Dendritic cell treated with granulocyte-macrophage colony-stimulating factor and Interleukin-4, amounts not matched to agents 40 ng/mL and 50 ng/mL, for 4 days (primary cell): ENCODE measurements around the gene DTL.

Experiments
- H3K27ac Mint-ChIP-seq: one replicate; pipeline ENCODE4 v1.8.0; 2022; ENCODE audit warnings: mild to moderate bottlenecking, mixed read lengths
- H3K27me3 Mint-ChIP-seq: one replicate; pipeline ENCODE4 v1.8.0; 2022; ENCODE audit warnings: mild to moderate bottlenecking, mixed read lengths
- H3K36me3 Mint-ChIP-seq: one replicate; pipeline ENCODE4 v1.8.0; 2022; ENCODE audit warnings: low read depth, mixed read lengths
- H3K4me1 Mint-ChIP-seq: one replicate; pipeline ENCODE4 v1.8.0; 2022; ENCODE audit warnings: low read depth, mixed read lengths
- H3K4me3 Mint-ChIP-seq: one replicate; pipeline ENCODE4 v1.8.0; 2022; ENCODE audit warnings: mild to moderate bottlenecking, moderate library complexity, mixed read lengths
- H3K9me3 Mint-ChIP-seq: one replicate; pipeline ENCODE4 v1.8.0; 2022; ENCODE audit warnings: mixed read lengths
- intact Hi-C: fragments of 100-400 bp; cut with micrococcal nuclease; formaldehyde crosslinking; loops from one replicate; pipeline ENCODE4 v1.15.0; 2022

The DTL gene

DNA sequence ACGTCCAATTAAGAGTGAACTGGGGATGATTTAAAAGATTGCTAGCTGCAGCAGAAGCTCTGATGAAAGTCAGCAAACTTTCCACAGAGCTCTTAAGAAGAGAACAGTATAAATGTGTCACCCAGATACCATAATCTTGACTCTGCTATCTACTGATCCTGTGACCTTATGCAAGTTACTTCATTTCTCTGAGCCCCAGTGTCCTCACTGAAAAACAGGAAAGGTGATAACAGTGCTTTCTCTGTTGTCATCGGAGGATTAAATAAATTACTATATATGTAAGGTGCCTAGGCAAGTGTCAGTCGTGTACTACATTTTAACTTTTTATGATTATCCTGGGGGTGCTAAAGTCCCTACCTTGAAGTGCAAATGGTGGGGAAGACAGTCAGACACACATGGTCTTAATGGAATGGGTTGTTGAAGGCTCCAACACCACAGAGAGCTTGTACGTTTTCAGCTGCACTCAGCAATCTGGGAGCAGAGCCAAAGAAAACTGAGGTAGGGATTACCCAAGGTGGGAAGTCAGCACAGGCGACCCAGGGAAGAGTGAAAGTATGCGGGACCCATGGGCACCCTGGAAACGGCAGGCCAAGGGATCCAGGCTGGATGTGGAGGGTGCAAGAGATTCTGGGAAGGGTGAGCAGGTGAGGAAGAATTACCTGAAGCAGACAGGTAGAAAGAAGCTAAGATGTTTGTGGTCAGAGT, 82.8 kb downstream of the DTL start:
- H3K36me3 Mint-ChIP-seq: no peaks in the 10 kb centered on the region
- no peaks in the 10 kb centered on the region for H3K27me3 Mint-ChIP-seq
- no peak overlapping the region for H3K4me3 Mint-ChIP-seq
- H3K9me3 Mint-ChIP-seq: no peaks in the 10 kb centered on the region
- H3K4me1 Mint-ChIP-seq: no peaks in the 10 kb centered on the region
- no peak overlapping the region for H3K27ac Mint-ChIP-seq
- intact Hi-C loops: no loop called here

DNA sequence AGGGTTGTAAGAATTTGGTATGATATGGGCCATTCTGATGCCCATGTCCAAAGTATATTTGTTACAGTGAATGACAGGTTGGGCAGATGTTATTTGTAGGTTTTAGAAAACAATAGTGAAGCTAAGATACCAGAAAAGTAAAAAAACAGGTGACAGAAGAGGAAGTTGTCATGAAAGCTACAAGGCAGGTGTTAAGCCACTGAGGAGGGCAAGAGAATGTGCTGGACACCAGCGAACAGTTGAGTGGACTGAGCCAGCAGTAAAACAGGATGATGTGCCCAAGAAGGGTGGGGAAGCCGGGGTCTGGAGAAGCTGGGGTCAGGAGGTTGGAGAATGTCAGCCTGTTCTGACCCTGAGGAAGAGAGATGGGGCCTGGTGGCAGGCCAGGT, 83.3 kb downstream of the DTL start:
- H3K4me1 Mint-ChIP-seq: no peaks in the 10 kb centered on the region
- no peak overlapping the region for H3K4me3 Mint-ChIP-seq
- H3K9me3 Mint-ChIP-seq: no peaks in the 10 kb centered on the region
- no peaks in the 10 kb centered on the region for H3K36me3 Mint-ChIP-seq
- H3K27ac Mint-ChIP-seq: no peak overlapping the region
- no peaks in the 10 kb centered on the region for H3K27me3 Mint-ChIP-seq
- intact Hi-C loops: no loop called here

- Mint-ChIP-seq H3K27me3 (no peaks in the 10 kb centered on the region), H3K4me1 (no peaks in the 10 kb centered on the region), H3K27ac (no peak overlapping the region), H3K36me3 (no peaks in the 10 kb centered on the region), H3K4me3 (no peak overlapping the region), H3K9me3 (no peaks in the 10 kb centered on the region)
- intact Hi-C loops: no loop called here
These were observed 83.9 kb downstream of the DTL start for GRCh38 chr1:212119397-212119837.

DNA sequence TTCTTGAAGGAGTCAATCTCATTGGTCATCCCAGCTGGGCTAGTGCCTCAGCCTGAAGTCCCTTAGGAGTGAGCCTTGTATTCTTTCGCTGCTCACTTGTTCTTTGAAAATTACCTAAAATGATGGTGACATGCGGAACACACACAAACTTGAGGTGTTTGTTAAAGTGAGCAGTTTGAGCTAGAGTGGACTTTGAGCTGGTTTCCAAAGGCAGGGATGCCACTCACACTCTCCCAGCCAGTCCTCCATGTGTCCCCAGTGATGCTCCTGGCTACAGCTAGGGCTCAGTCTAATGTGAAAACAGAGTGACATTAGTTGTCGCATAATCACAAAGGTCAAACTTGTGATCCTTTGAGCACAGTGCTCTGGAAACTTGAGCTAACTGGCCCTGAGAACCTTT, 84.3 kb downstream of the DTL start:
- intact Hi-C loops: no loop called here
- Mint-ChIP-seq H3K27ac (no peak overlapping the region), H3K27me3 (no peaks in the 10 kb centered on the region), H3K4me3 (no peak overlapping the region), H3K9me3 (no peaks in the 10 kb centered on the region), H3K36me3 (no peaks in the 10 kb centered on the region), H3K4me1 (peaks cover 4% of the 10 kb centered on the region)

DNA sequence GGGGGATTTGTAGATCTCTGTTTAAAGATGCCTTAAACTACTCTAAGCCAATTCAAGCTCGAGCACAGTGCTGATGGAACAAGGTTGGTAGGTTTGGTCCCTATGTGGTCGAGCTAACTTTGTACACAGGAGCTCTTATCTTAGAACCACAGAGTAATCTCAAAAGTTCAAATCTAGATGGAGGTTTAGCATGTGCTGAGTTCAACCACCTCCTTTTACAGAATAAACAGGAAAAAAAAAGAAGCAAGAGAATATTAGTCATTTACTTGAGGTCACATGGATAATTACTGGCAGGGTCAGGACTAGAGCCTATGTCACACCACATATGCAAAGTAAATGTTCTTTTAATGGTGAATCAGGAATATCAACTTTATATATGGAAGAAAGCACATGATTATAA, 86.2 kb downstream of the DTL start:
- H3K36me3 Mint-ChIP-seq: no peaks in the 10 kb centered on the region
- peaks cover 13% of the 10 kb centered on the region for H3K4me1 Mint-ChIP-seq
- H3K4me3 Mint-ChIP-seq: no peak overlapping the region
- no peaks in the 10 kb centered on the region for H3K9me3 Mint-ChIP-seq
- no peaks in the 10 kb centered on the region for H3K27me3 Mint-ChIP-seq
- intact Hi-C loops: no loop called here
- no peak overlapping the region for H3K27ac Mint-ChIP-seq

- H3K27me3 Mint-ChIP-seq: no peaks in the 10 kb centered on the region
- H3K27ac Mint-ChIP-seq: no peak overlapping the region
- H3K36me3 Mint-ChIP-seq: no peaks in the 10 kb centered on the region
- intact Hi-C loops: no loop called here
- no peaks in the 10 kb centered on the region for H3K9me3 Mint-ChIP-seq
- no peak overlapping the region for H3K4me3 Mint-ChIP-seq
- peaks cover 28% of the 10 kb centered on the region for H3K4me1 Mint-ChIP-seq
These were observed 89.4 kb downstream of the DTL start for GRCh38 chr1:212124690-212125582.

- intact Hi-C loops: no loop called here
These were observed 90.1 kb downstream of the DTL start for GRCh38 chr1:212125654-212126053.

GRCh38 chr1:212127221-212127620, 91.7 kb downstream of the DTL start:
- Mint-ChIP-seq H3K9me3 (no peaks in the 10 kb centered on the region), H3K4me3 (no peak overlapping the region), H3K27me3 (no peaks in the 10 kb centered on the region), H3K27ac (no peak overlapping the region), H3K36me3 (no peaks in the 10 kb centered on the region), H3K4me1 (peaks cover 28% of the 10 kb centered on the region)
- intact Hi-C loops: no loop called here

More at GRCh38 chr1:212125654-212126053, 90.1 kb downstream of the DTL start:
- Mint-ChIP-seq H3K4me3 (no peak overlapping the region), H3K27me3 (no peaks in the 10 kb centered on the region), H3K27ac (no peak overlapping the region), H3K4me1 (peaks cover 28% of the 10 kb centered on the region), H3K9me3 (no peaks in the 10 kb centered on the region), H3K36me3 (no peaks in the 10 kb centered on the region)

- H3K27me3 Mint-ChIP-seq: no peaks in the 10 kb centered on the region
- intact Hi-C loops: no loop called here
- H3K27ac Mint-ChIP-seq: no peak overlapping the region
- no peaks in the 10 kb centered on the region for H3K9me3 Mint-ChIP-seq
- H3K4me1 Mint-ChIP-seq: peaks cover 25% of the 10 kb centered on the region
- no peak overlapping the region for H3K4me3 Mint-ChIP-seq
- H3K36me3 Mint-ChIP-seq: no peaks in the 10 kb centered on the region
These were observed 94.2 kb downstream of the DTL start for GRCh38 chr1:212129781-212130180.

DNA sequence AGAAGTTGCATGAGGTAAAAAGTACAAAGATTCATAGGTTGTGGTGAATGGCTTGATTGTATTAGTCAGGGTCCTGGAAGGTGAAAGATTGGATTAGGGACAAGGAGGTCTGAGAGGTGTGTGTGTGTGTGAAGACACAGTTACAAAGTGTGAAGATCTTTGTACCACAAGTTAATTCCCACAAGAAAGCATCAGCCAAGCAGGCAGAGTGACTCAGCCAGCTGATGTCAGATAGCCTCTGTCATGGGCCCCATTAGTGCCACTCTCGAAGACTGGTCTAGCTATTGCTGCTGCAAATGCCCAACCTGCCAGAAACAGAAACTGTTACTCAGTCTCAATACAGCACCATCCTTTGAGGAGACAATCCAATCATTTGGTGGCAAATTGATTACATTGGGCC, 96.5 kb downstream of the DTL start:
- Mint-ChIP-seq H3K9me3 (no peaks in the 10 kb centered on the region), H3K4me1 (peaks cover 13% of the 10 kb centered on the region), H3K36me3 (no peaks in the 10 kb centered on the region), H3K27ac (no peak overlapping the region), H3K4me3 (no peak overlapping the region), H3K27me3 (no peaks in the 10 kb centered on the region)
- intact Hi-C loops: no loop called here

GRCh38 chr1:212133319-212133718, 97.8 kb downstream of the DTL start:
- H3K27me3 Mint-ChIP-seq: no peaks in the 10 kb centered on the region
- no peak overlapping the region for H3K27ac Mint-ChIP-seq
- no peaks in the 10 kb centered on the region for H3K36me3 Mint-ChIP-seq
- H3K4me1 Mint-ChIP-seq: peaks cover 11% of the 10 kb centered on the region
- intact Hi-C loops: no loop called here
- no peaks in the 10 kb centered on the region for H3K9me3 Mint-ChIP-seq
- no peak overlapping the region for H3K4me3 Mint-ChIP-seq

GRCh38 chr1:212135166-212135565, 99.6 kb downstream of the DTL start:
- H3K27me3 Mint-ChIP-seq: no peaks in the 10 kb centered on the region
- no peak overlapping the region for H3K4me3 Mint-ChIP-seq
- H3K27ac Mint-ChIP-seq: no peak overlapping the region
- H3K36me3 Mint-ChIP-seq: no peaks in the 10 kb centered on the region
- H3K9me3 Mint-ChIP-seq: no peaks in the 10 kb centered on the region
- peaks cover 6% of the 10 kb centered on the region for H3K4me1 Mint-ChIP-seq
- intact Hi-C loops: no loop called here

DNA sequence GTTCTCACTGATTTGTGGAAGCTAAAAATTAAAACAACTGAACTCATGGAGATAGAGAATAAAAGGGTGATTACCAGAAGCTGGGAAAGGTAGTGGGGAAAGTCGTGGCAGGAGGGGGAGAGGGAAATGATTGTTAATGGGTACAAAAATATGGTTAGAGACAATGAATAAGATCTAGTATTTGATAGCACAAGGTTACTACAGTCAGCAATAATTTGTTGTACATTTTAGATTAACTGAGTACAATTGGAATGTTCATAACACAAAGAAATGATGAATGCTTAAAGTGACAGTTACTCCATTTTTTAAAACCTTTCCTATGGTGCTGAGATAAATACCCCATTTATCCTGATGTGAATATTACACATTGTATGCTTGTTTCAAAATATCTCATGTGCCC, 102.3 kb downstream of the DTL start:
- peaks cover 6% of the 10 kb centered on the region for H3K4me1 Mint-ChIP-seq
- H3K27me3 Mint-ChIP-seq: no peaks in the 10 kb centered on the region

DNA sequence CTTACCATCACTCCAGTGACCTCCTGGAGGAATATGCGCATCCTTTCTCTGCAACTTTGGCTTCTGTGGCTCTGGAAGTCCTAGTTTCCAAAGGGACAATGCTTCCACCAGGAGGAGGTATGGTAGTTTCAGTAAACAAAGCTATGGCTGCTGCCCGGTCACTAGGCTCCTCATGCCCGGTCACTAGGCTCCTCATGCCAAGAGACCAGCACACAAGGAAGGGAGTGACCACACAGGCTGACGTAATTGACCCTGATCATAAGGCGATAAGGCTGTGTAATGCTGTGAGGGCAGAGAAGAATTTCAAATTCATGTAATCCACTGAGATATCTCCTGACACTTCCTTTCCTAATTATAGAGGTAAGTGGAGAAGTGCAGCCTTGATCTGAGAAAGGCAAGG, 102.9 kb downstream of the DTL start:
- peaks cover 6% of the 10 kb centered on the region for H3K4me1 Mint-ChIP-seq
- H3K27ac Mint-ChIP-seq: no peak overlapping the region
- intact Hi-C loops: no loop called here
- no peak overlapping the region for H3K4me3 Mint-ChIP-seq
- H3K36me3 Mint-ChIP-seq: no peaks in the 10 kb centered on the region
- no peaks in the 10 kb centered on the region for H3K27me3 Mint-ChIP-seq
- H3K9me3 Mint-ChIP-seq: peaks cover 7% of the 10 kb centered on the region

More for the DNA sequence above, 102.3 kb downstream of the DTL start:
- peaks cover under 1% of the 10 kb centered on the region for H3K9me3 Mint-ChIP-seq
- intact Hi-C loops: no loop called here
- no peak overlapping the region for H3K27ac Mint-ChIP-seq
- no peak overlapping the region for H3K4me3 Mint-ChIP-seq
- H3K36me3 Mint-ChIP-seq: no peaks in the 10 kb centered on the region
